HCT116 (cell line): ENCODE measurements around the gene HOXC6. TPM values are rescaled to one million over a fixed set of nuclear protein-coding genes. Genes with fewer than 3 reads are reported as not detected.

Experiments used
- ATAC-seq: fragments of 200-7000 bp; cut with Tn5 transposase; 2 replicates; pipeline ENCODE4 v1.9.1; 2020; ENCODE audit warnings: mild to moderate bottlenecking, moderate library complexity
- BruUV-seq: library from RNA; stranded (reverse); fragments of 400-500 nt; replicated peaks from 2 replicates; lab custom pipeline; 2021; lab: Mats Ljungman, UMichigan
- CTCF ChIA-PET: fragments of 300-600 bp; sonication (Branson Sonifier 250); formaldehyde crosslinking; loops from one replicate; lab custom pipeline; 2021; ENCODE audit warnings: antibody characterized with exemption; lab: Charles Lee
- POLR2A ChIA-PET: fragments of 300-600, 350-600 bp; sonication (Branson Sonifier 250); formaldehyde crosslinking; loops from one replicate; lab custom pipeline; 2021; ENCODE audit warnings: antibody characterized with exemption; lab: Charles Lee
- RAD21 ChIA-PET, 2 experiments: fragments of 300-600 bp; sonication (Branson Sonifier 250); formaldehyde crosslinking; loops; one replicate each; lab custom pipeline; 2023; ENCODE audit warnings: low total read pairs in 2 of 2; ENCODE audit not compliant: uncharacterized antibody in 2 of 2, unreplicated experiment in 2 of 2, low non-redundant PET in 1 of 2; lab: Charles Lee
- DNase-seq: peaks from one replicate; pipeline ENCODE4 v3.0.0-alpha.2; 2010; ENCODE audit warnings: low read depth, low spot score
- H2AFZ ChIP-seq: fragments of 200-600 bp; shearing (Covaris generic), sonication (generic); 2 replicates; pipeline ENCODE4 v1.6.1; 2017; ENCODE audit warnings: low read depth, mixed run types, mixed read lengths, antibody characterized with exemption, low read length; ENCODE audit not compliant: poor library complexity, severe bottlenecking
- H3K27ac ChIP-seq: 2 replicates; pipeline ENCODE4 v1.5.1; 2012; ENCODE audit warnings: low read depth, low read length
- H3K27me3 ChIP-seq: fragments of 200-600 bp; sonication (generic); 2 replicates; pipeline ENCODE4 v1.6.1; 2016; ENCODE audit warnings: mixed run types, low read length, mixed read lengths; ENCODE audit not compliant: insufficient read depth
- H3K36me3 ChIP-seq, 2 experiments: fragments of 200-500 bp in 1 of 2; fragments of 200-600 bp in 1 of 2; sonication (Bioruptor generic) in 1 of 2; sonication (generic) in 1 of 2; 2 replicates each; pipeline versions ENCODE4 v1.5.1 to v1.6.1; 2014 to 2016; ENCODE audit warnings: low read length in 2 of 2, inconsistent platforms in 1 of 2, mixed read lengths in 1 of 2, mixed run types in 1 of 2; ENCODE audit not compliant: insufficient read depth in 2 of 2, control insufficient read depth in 1 of 2
- H3K4me1 ChIP-seq, 2 experiments: fragments of 200-600 bp in 1 of 2; sonication (generic) in 1 of 2; 2 replicates each; pipeline versions ENCODE4 v1.5.1 to v1.6.1; 2012 to 2017; ENCODE audit warnings: low read length in 2 of 2, inconsistent platforms in 1 of 2, mild to moderate bottlenecking in 1 of 2, mixed read lengths in 1 of 2, mixed run types in 1 of 2, moderate library complexity in 1 of 2; ENCODE audit not compliant: insufficient read depth in 2 of 2, control insufficient read depth in 1 of 2
- H3K4me2 ChIP-seq: fragments of 200-600 bp; sonication (generic); 2 replicates; pipeline ENCODE4 v1.6.1; 2017; ENCODE audit warnings: mixed run types, low read length, mixed read lengths
- H3K4me3 ChIP-seq, 2 experiments: fragments of 200-600 bp in 1 of 2; sonication (generic) in 1 of 2; replicated peaks in 1 of 2; 2 replicates each; pipeline ENCODE4 v1.5.1; 2011 to 2016; ENCODE audit warnings: low read length in 2 of 2, control low read depth in 1 of 2, low read depth in 1 of 2, mild to moderate bottlenecking in 1 of 2, mixed read lengths in 1 of 2, mixed run types in 1 of 2
- H3K79me2 ChIP-seq: fragments of 200-600 bp; sonication (generic); 2 replicates; pipeline ENCODE4 v1.6.1; 2017; ENCODE audit warnings: mild to moderate bottlenecking, mixed run types, low read length, moderate library complexity, mixed read lengths; ENCODE audit not compliant: insufficient read depth
- H3K9ac ChIP-seq: fragments of 200-600 bp; sonication (generic); 2 replicates; pipeline ENCODE4 v1.6.1; 2016; ENCODE audit warnings: low read length, mixed read lengths
- H3K9me2 ChIP-seq: fragments of 200-600 bp; sonication (generic), shearing (Covaris generic); 2 replicates; pipeline ENCODE4 v1.6.1; 2017; ENCODE audit warnings: mixed run types, mild to moderate bottlenecking, moderate library complexity; ENCODE audit not compliant: insufficient read depth
- H3K9me3 ChIP-seq, 2 experiments: fragments of 200-500 bp in 1 of 2; fragments of 200-600 bp in 1 of 2; sonication (Bioruptor generic) in 1 of 2; sonication (generic) in 1 of 2; 2 replicates each; pipeline ENCODE4 v1.6.1; 2014 to 2017; ENCODE audit warnings: low read length in 2 of 2, mixed read lengths in 2 of 2, inconsistent platforms in 1 of 2, low read depth in 1 of 2, mild to moderate bottlenecking in 1 of 2, mixed run types in 1 of 2, moderate library complexity in 1 of 2; ENCODE audit not compliant: control insufficient read depth in 1 of 2, insufficient read depth in 1 of 2
- H4K20me1 ChIP-seq: fragments of 200-600 bp; sonication (generic), shearing (Covaris generic); 2 replicates; pipeline ENCODE4 v1.6.1; 2017; ENCODE audit warnings: mixed run types, mild to moderate bottlenecking, moderate library complexity; ENCODE audit not compliant: insufficient read depth
- CBX3 ChIP-seq: IDR thresholded peaks from 2 replicates; pipeline ENCODE4 v1.6.1; 2012; ENCODE audit warnings: low read depth
- CEBPB ChIP-seq: IDR thresholded peaks from 2 replicates; pipeline ENCODE4 v1.6.1; 2012; ENCODE audit warnings: low read depth
- EGR1 ChIP-seq: IDR thresholded peaks from 2 replicates; pipeline ENCODE4 v1.6.1; 2012; ENCODE audit warnings: low read depth
- ELF1 ChIP-seq: IDR thresholded peaks from 2 replicates; pipeline ENCODE4 v1.6.1; 2012; ENCODE audit warnings: low read depth, borderline replicate concordance
- EZH2 ChIP-seq: fragments of 200-600 bp; sonication (generic); IDR thresholded peaks from 2 replicates; pipeline ENCODE4 v1.6.1; 2017; ENCODE audit warnings: antibody characterized with exemption, mixed run types
- FOSL1 ChIP-seq: IDR thresholded peaks from 2 replicates; pipeline ENCODE4 v1.6.1; 2012; ENCODE audit warnings: low read depth
- POLR2A ChIP-seq: IDR thresholded peaks from 2 replicates; pipeline ENCODE4 v1.7.0; 2011; ENCODE audit warnings: borderline replicate concordance; ENCODE audit not compliant: insufficient read depth, insufficient read length; ENCODE audit errors: extremely low read depth
- POLR2AphosphoS5 ChIP-seq: IDR thresholded peaks from 2 replicates; pipeline ENCODE4 v1.6.1; 2011; ENCODE audit warnings: mild to moderate bottlenecking, low read depth, low read length, moderate library complexity
- RAD21 ChIP-seq: IDR thresholded peaks from 2 replicates; pipeline ENCODE4 v1.6.1; 2012; ENCODE audit warnings: low read depth, mild to moderate bottlenecking
- SIN3A ChIP-seq: IDR thresholded peaks from 2 replicates; pipeline ENCODE4 v1.6.1; 2012; ENCODE audit warnings: low read depth
- SP1 ChIP-seq: IDR thresholded peaks from 2 replicates; pipeline ENCODE4 v1.6.1; 2012; ENCODE audit warnings: low read depth
- SRF ChIP-seq: IDR thresholded peaks from 2 replicates; pipeline ENCODE4 v1.6.1; 2012; ENCODE audit warnings: low read depth
- YY1 ChIP-seq: IDR thresholded peaks from 2 replicates; pipeline ENCODE4 v1.6.1; 2011; ENCODE audit warnings: low read length, low read depth, moderate library complexity, mild to moderate bottlenecking; ENCODE audit not compliant: insufficient replicate concordance; ENCODE audit errors: extremely low read depth
- intact Hi-C: fragments of 100-400 bp; cut with micrococcal nuclease; formaldehyde crosslinking; loops from 2 replicates; pipeline ENCODE4 v1.10.0; 2022
- total RNA-seq: library from RNA; stranded (reverse); gene quantifications from one replicate; pipeline ENCODE4 v1.2.1, GENCODE V29; 2021; ENCODE audit not compliant: unreplicated experiment
- TF ChIP-seq, protein P1 (sequence below), 3 experiments: fragments of 200-600 bp in 1 of 3; sonication (generic) in 1 of 3; IDR thresholded peaks in 2 of 3; conservative IDR thresholded peaks in 1 of 3; 2 replicates each; pipeline ENCODE4 v1.5.1; 2012 to 2017; ENCODE audit warnings: low read depth in 2 of 3, low read length in 2 of 3, antibody characterized with exemption in 1 of 3, borderline replicate concordance in 1 of 3, control low read depth in 1 of 3, mild to moderate bottlenecking in 1 of 3, mixed read lengths in 1 of 3, mixed run types in 1 of 3, moderate library complexity in 1 of 3; ENCODE audit not compliant: insufficient read depth in 1 of 3
- TF ChIP-seq, protein P2 (sequence below): IDR thresholded peaks from 2 replicates; pipeline ENCODE4 v1.6.1; 2012
- TF ChIP-seq, protein P3 (sequence below): IDR thresholded peaks from 2 replicates; pipeline ENCODE4 v1.6.1; 2011; ENCODE audit warnings: mild to moderate bottlenecking, low read length, moderate library complexity; ENCODE audit not compliant: insufficient replicate concordance; ENCODE audit errors: extremely low read depth

HOXC6 gene
- total RNA-seq, 1 experiment from 2014 or later: 3.1 TPM

DNA sequence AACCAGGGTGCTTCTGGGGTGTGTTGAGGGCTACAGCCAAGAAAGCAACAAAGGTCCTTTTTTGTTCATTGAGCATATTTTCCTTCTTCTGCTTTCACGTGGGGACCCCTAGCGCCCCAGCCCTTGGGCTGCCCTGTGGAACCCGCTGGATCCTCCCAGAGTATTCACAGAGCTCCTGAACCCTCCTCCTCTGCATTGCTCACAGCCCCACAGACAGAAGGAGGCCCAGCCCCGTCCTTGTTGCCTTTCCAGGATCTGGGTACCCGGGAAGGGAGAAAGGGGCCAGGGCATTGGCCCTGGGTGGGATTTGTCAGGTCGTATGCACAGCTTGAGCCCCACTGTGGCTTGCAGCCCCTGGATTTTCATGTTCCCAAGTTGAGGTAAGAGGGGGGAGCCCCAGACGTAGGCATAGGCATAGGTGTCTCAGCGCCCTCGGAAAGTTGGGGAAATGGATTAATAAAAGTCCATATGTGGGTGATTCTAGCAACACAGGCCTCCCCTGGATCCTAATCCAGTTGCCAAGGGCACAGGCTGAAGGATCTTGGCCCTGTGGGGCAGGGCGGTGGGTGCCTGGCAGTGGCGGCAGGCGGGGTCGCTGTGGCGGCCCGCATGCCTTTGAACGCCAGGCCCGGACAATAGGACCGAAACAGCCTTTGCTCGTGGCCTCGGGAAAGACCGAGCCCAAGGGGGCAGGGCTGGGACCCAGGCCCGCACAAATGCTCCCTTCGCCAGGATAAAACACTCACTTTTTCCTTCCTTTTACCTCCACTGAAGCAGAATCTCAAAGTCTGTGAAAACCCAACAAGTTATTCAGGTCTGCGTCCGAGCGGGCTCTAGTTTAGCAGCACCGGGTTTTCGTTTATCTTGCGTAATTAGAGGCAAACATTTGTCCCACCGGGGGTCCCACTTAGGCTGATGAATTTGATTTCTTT, 46.3 kb upstream of the HOXC6 start:
- CTCF ChIA-PET: no interaction called here
- ATAC-seq (no peak), DNase-seq (no peak)
- Histone ChIP-seq H3K27me3 (no peaks in the 10 kb centered on the region), H3K9ac (no peak overlapping the region), H3K4me3 (no peak overlapping the region), H2AFZ (no peak overlapping the region), H3K4me1 (peaks cover 0 to 6% of the 10 kb centered on the region in 2 experiments; a peak in 2 of 4 replicates), H3K36me3 (no peaks in the 10 kb centered on the region), H3K27ac (no peak overlapping the region), H3K4me2 (no peak overlapping the region), H4K20me1 (no peaks in the 10 kb centered on the region), H3K9me3 (no peaks in the 10 kb centered on the region), H3K79me2 (no peaks in the 10 kb centered on the region), H3K9me2 (no peaks in the 10 kb centered on the region)
- TF ChIP-seq POLR2A (no peak), EZH2 (no peak), FOSL1 (no peak), SP1 (no peak), EGR1 (no peak), CBX3 (no peak), YY1 (no peak), SRF (no peak), POLR2AphosphoS5 (no peak), SIN3A (no peak), ELF1 (no peak), RAD21 (no peak), CEBPB (no peak)
- TF ChIP-seq, protein P1, sequence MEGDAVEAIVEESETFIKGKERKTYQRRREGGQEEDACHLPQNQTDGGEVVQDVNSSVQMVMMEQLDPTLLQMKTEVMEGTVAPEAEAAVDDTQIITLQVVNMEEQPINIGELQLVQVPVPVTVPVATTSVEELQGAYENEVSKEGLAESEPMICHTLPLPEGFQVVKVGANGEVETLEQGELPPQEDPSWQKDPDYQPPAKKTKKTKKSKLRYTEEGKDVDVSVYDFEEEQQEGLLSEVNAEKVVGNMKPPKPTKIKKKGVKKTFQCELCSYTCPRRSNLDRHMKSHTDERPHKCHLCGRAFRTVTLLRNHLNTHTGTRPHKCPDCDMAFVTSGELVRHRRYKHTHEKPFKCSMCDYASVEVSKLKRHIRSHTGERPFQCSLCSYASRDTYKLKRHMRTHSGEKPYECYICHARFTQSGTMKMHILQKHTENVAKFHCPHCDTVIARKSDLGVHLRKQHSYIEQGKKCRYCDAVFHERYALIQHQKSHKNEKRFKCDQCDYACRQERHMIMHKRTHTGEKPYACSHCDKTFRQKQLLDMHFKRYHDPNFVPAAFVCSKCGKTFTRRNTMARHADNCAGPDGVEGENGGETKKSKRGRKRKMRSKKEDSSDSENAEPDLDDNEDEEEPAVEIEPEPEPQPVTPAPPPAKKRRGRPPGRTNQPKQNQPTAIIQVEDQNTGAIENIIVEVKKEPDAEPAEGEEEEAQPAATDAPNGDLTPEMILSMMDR (IDR thresholded peaks at IDR 0.05 in 2 of 3, conservative IDR thresholded peaks at IDR 0.05 in 1 of 3; ENCODE audit: borderline replicate concordance in 1 of 3, insufficient read depth in 1 of 3, low read depth in 2 of 3, low read length in 2 of 3): no peak
- TF ChIP-seq, protein P2, sequence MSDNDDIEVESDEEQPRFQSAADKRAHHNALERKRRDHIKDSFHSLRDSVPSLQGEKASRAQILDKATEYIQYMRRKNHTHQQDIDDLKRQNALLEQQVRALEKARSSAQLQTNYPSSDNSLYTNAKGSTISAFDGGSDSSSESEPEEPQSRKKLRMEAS: no peak
- TF ChIP-seq, protein P3, sequence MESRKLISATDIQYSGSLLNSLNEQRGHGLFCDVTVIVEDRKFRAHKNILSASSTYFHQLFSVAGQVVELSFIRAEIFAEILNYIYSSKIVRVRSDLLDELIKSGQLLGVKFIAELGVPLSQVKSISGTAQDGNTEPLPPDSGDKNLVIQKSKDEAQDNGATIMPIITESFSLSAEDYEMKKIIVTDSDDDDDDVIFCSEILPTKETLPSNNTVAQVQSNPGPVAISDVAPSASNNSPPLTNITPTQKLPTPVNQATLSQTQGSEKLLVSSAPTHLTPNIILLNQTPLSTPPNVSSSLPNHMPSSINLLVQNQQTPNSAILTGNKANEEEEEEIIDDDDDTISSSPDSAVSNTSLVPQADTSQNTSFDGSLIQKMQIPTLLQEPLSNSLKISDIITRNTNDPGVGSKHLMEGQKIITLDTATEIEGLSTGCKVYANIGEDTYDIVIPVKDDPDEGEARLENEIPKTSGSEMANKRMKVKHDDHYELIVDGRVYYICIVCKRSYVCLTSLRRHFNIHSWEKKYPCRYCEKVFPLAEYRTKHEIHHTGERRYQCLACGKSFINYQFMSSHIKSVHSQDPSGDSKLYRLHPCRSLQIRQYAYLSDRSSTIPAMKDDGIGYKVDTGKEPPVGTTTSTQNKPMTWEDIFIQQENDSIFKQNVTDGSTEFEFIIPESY: no peak
- intact Hi-C loops: no loop called here
- POLR2A ChIA-PET: no interaction called here
- RAD21 ChIA-PET: no interaction called here
- no TSS peak for BruUV-seq
